ENCODE data around the gene ZNF786. TPM values are rescaled to one million over a fixed set of nuclear protein-coding genes. Genes with fewer than 3 reads are reported as not detected.

The ZNF786 gene
- polyA plus RNA-seq, 3 donors, result 0.84 to 2.6 (median 1.2) TPM

DNA sequence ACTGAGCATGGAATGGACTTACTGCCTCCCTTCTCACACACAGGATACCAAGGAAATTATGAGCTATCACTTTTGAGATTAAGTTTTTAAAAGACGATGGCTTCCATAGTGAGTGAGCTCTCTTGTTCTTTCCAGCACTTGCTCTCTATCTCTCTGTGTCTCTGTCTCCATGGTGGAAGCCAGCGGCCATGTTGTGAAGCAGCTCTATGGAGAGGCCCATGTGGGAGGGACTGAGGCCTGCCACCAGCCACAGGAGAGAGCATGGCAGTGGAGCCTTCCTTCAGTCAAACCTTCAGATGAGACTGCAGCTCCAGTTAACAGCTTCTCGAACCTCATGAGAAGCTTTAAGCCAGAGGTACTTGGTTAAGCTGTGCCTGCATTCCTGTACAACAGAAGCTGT is 41.7 kb downstream of the ZNF786 start:
- H3K27me3 ChIP-seq (ENCODE audit: control insufficient read depth in 2 of 2, insufficient read depth in 2 of 2, low read length in 2 of 2), result no peaks in the 10 kb centered on the region
- H2AFZ ChIP-seq (ENCODE audit: insufficient read depth, low read depth, low read length, poor library complexity, severe bottlenecking), result peak overlapping the region; percentile 27
- WGBS (ENCODE audit: insufficient coverage), result 100% methylated on average over 1 of the region's 3 CpGs
- Mint-ChIP-seq H3K36me3 (no peaks in the 10 kb centered on the region), H3K4me3 (no peak overlapping the region), H3K9me3 (peaks cover 0 to 5% (median 0%) of the 10 kb centered on the region in 7 donors), H3K27ac (no peak overlapping the region), H3K27me3 (ENCODE audit: low read depth in 3 of 3) (peaks cover 1 to 5% (median 4%) of the 10 kb centered on the region in 3 donors), H3K4me1 (peaks cover 4% of the 10 kb centered on the region)
- no peak overlapping the region for H3K4me2 ChIP-seq (replicated peaks; ENCODE audit: extremely low read depth, low read length, poor library complexity, severe bottlenecking)
- H4K20me1 ChIP-seq (ENCODE audit: insufficient read depth, low read length), result no peaks in the 10 kb centered on the region
- H3K4me3 ChIP-seq (replicated peaks in 1 of 3; ENCODE audit: low read depth in 2 of 3, low read length in 3 of 3), result no peak overlapping the region
- H3K27ac ChIP-seq (ENCODE audit: low read depth in 1 of 2, low read length in 2 of 2), result no peak overlapping the region
- intact Hi-C loops (cut with micrococcal nuclease), result no loop called here
- no peak for DNase-seq
- TF ChIP-seq, protein P1, sequence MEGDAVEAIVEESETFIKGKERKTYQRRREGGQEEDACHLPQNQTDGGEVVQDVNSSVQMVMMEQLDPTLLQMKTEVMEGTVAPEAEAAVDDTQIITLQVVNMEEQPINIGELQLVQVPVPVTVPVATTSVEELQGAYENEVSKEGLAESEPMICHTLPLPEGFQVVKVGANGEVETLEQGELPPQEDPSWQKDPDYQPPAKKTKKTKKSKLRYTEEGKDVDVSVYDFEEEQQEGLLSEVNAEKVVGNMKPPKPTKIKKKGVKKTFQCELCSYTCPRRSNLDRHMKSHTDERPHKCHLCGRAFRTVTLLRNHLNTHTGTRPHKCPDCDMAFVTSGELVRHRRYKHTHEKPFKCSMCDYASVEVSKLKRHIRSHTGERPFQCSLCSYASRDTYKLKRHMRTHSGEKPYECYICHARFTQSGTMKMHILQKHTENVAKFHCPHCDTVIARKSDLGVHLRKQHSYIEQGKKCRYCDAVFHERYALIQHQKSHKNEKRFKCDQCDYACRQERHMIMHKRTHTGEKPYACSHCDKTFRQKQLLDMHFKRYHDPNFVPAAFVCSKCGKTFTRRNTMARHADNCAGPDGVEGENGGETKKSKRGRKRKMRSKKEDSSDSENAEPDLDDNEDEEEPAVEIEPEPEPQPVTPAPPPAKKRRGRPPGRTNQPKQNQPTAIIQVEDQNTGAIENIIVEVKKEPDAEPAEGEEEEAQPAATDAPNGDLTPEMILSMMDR (IDR thresholded peaks at IDR 0.05), result no peak
- H3K9ac ChIP-seq (ENCODE audit: insufficient read depth, low read length, poor library complexity, severe bottlenecking), result no peak overlapping the region
- H3K36me3 ChIP-seq (replicated peaks in 1 of 2; ENCODE audit: control insufficient read depth in 1 of 2, insufficient read depth in 2 of 2, low read length in 2 of 2), result no peaks in the 10 kb centered on the region
- H3K4me1 ChIP-seq (ENCODE audit: control insufficient read depth in 1 of 2, insufficient read depth in 2 of 2, low read length in 2 of 2), result no peaks in the 10 kb centered on the region
- no peaks in the 10 kb centered on the region for H3K9me3 ChIP-seq (replicated peaks in 1 of 2; ENCODE audit: control insufficient read depth in 1 of 2, insufficient read depth in 1 of 2, low read length in 2 of 2)
- no peaks in the 10 kb centered on the region for H3K79me2 ChIP-seq (ENCODE audit: insufficient read depth, low read length)

DNA sequence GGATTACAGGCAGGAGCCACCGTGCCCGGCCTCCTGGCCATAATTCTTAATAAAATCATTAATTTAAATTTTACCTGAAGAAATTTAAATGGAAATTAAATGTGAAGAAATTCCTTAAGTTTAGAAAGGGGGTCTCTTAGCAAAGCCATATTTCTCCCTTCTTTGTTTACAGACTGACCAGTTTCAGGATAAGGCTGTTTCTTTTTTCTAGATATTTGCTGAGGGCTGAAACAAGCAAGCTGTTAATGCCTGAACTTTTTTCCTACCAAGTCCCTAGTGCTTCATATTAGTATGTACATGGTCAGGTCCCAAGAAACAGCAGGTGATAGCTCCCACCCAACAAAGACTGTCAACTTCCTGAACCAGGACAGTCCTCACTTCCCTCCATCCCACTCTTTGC is 44.1 kb downstream of the ZNF786 start:
- Histone ChIP-seq H3K27me3 (ENCODE audit: control insufficient read depth in 2 of 2, insufficient read depth in 2 of 2, low read length in 2 of 2) (no peaks in the 10 kb centered on the region), H3K4me1 (ENCODE audit: control insufficient read depth in 1 of 2, insufficient read depth in 2 of 2, low read length in 2 of 2) (no peaks in the 10 kb centered on the region), H3K79me2 (ENCODE audit: insufficient read depth, low read length) (no peaks in the 10 kb centered on the region), H3K36me3 (replicated peaks in 1 of 2; ENCODE audit: control insufficient read depth in 1 of 2, insufficient read depth in 2 of 2, low read length in 2 of 2) (no peaks in the 10 kb centered on the region), H3K4me2 (replicated peaks; ENCODE audit: extremely low read depth, low read length, poor library complexity, severe bottlenecking) (no peak overlapping the region), H3K27ac (ENCODE audit: low read depth in 1 of 2, low read length in 2 of 2) (no peak overlapping the region), H4K20me1 (ENCODE audit: insufficient read depth, low read length) (no peaks in the 10 kb centered on the region), H3K9ac (ENCODE audit: insufficient read depth, low read length, poor library complexity, severe bottlenecking) (no peak overlapping the region), H3K4me3 (replicated peaks in 1 of 3; ENCODE audit: low read depth in 2 of 3, low read length in 3 of 3) (no peak overlapping the region), H2AFZ (ENCODE audit: insufficient read depth, low read depth, low read length, poor library complexity, severe bottlenecking) (no peak overlapping the region), H3K9me3 (replicated peaks in 1 of 2; ENCODE audit: control insufficient read depth in 1 of 2, insufficient read depth in 1 of 2, low read length in 2 of 2) (no peaks in the 10 kb centered on the region)
- no CpG with 5 or more reads among the region's 2 CpGs for WGBS (ENCODE audit: insufficient coverage)
- H3K9me3 Mint-ChIP-seq, result peaks cover 0 to 4% (median 0%) of the 10 kb centered on the region in 7 donors
- peaks cover 4% of the 10 kb centered on the region for H3K4me1 Mint-ChIP-seq
- TF ChIP-seq, protein P1 (IDR thresholded peaks at IDR 0.05), result no peak
- DNase-seq, result no peak
- H3K27me3 Mint-ChIP-seq (ENCODE audit: low read depth in 3 of 3), result peaks cover 0 to 5% (median 1%) of the 10 kb centered on the region in 3 donors
- no peak overlapping the region for H3K27ac Mint-ChIP-seq
- intact Hi-C loops (cut with micrococcal nuclease), result no loop called here
- no peaks in the 10 kb centered on the region for H3K36me3 Mint-ChIP-seq
- H3K4me3 Mint-ChIP-seq, result no peak overlapping the region
